Tibial nerve (tissue), 3 donors: ENCODE results near the gene KRTAP5-8.

Experiments used
- POLR2A ChIP-seq, 2 donors: fragments of 450-650 bp; IDR thresholded peaks; one replicate each; pipeline ENCODE4 v1.6.1; 2017; ENCODE audit warnings: antibody characterized with exemption in 2 of 2, mild to moderate bottlenecking in 2 of 2, moderate library complexity in 2 of 2
- TF ChIP-seq, protein P1 (sequence below), 5 experiments: fragments of 200-600 bp in 3 of 5; fragments of 450-650 bp in 2 of 5; sonication (generic) in 3 of 5; IDR thresholded peaks; one replicate each; pipeline ENCODE4 v1.5.1; 2016 to 2019; ENCODE audit warnings: antibody characterized with exemption in 5 of 5, mild to moderate bottlenecking in 3 of 5, moderate library complexity in 2 of 5

DNA sequence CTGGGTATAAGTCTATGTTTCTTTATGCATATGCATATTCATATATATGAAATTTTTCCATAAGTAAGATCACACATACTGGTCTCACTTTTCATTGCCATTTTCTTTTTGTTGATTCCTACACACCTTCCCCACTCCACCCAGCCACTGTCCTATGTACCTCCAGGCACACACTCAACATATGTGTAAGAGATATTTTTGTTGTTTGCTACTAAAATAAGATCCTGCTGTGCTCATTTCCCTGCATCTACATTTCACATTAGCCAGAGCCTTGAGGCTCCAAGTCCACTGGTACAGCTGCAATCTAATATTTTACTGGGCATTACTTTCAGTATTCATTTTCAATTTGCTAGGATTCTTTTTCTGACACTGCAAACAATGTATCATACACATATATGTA is 19.4 kb downstream of the KRTAP5-8 start:
- no peak for TF ChIP-seq POLR2A (IDR thresholded peaks at IDR 0.05)
- TF ChIP-seq, protein P1, sequence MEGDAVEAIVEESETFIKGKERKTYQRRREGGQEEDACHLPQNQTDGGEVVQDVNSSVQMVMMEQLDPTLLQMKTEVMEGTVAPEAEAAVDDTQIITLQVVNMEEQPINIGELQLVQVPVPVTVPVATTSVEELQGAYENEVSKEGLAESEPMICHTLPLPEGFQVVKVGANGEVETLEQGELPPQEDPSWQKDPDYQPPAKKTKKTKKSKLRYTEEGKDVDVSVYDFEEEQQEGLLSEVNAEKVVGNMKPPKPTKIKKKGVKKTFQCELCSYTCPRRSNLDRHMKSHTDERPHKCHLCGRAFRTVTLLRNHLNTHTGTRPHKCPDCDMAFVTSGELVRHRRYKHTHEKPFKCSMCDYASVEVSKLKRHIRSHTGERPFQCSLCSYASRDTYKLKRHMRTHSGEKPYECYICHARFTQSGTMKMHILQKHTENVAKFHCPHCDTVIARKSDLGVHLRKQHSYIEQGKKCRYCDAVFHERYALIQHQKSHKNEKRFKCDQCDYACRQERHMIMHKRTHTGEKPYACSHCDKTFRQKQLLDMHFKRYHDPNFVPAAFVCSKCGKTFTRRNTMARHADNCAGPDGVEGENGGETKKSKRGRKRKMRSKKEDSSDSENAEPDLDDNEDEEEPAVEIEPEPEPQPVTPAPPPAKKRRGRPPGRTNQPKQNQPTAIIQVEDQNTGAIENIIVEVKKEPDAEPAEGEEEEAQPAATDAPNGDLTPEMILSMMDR (IDR thresholded peaks at IDR 0.05), result no peak
